GM12878 (cell line): ENCODE results near the gene TBC1D19.

Experiments used
- POLR2A ChIP-seq: IDR thresholded peaks from 2 replicates; pipeline ENCODE4 v1.6.1; 2011; ENCODE audit warnings: low read depth, mild to moderate bottlenecking, low read length
- RB1 ChIP-seq: fragments of 450-650 bp; formaldehyde crosslinking; IDR thresholded peaks from 2 replicates; pipeline ENCODE4 v1.6.1; 2017; ENCODE audit warnings: mild to moderate bottlenecking, borderline replicate concordance
- RFX5 ChIP-seq: IDR thresholded peaks from 2 replicates; pipeline ENCODE4 v1.6.1; 2011; ENCODE audit warnings: low read depth, low read length, improper control_type of control experiment
- RUNX3 ChIP-seq: IDR thresholded peaks from 2 replicates; pipeline ENCODE4 v1.6.1; 2012; ENCODE audit warnings: low read length, inconsistent platforms
- WRNIP1 ChIP-seq: IDR thresholded peaks from 2 replicates; pipeline ENCODE4 v1.6.1; 2011; ENCODE audit warnings: low read depth, low read length, improper control_type of control experiment, borderline replicate concordance
- TF ChIP-seq, protein P1 (sequence below), 3 experiments: IDR thresholded peaks in 2 of 3; conservative IDR thresholded peaks in 1 of 3; 2 replicates each; pipeline ENCODE4 v1.5.1; 2011; ENCODE audit warnings: low read depth in 3 of 3, low read length in 3 of 3, mild to moderate bottlenecking in 3 of 3, control low read depth in 2 of 3, moderate library complexity in 2 of 3, inconsistent platforms in 1 of 3, mixed read lengths in 1 of 3; ENCODE audit not compliant: control insufficient read depth in 2 of 3, insufficient read depth in 1 of 3; ENCODE audit errors: extremely low read depth in 1 of 3
- TF ChIP-seq, protein P2 (sequence below): fragments of 450-650 bp; IDR thresholded peaks from 2 replicates; pipeline ENCODE4 v1.6.1; 2017; ENCODE audit warnings: mild to moderate bottlenecking
- TF ChIP-seq, protein P3 (sequence below): fragments of 450-650 bp; IDR thresholded peaks from 2 replicates; pipeline ENCODE4 v1.6.1; 2017; ENCODE audit warnings: antibody characterized with exemption, mild to moderate bottlenecking, moderate library complexity

DNA sequence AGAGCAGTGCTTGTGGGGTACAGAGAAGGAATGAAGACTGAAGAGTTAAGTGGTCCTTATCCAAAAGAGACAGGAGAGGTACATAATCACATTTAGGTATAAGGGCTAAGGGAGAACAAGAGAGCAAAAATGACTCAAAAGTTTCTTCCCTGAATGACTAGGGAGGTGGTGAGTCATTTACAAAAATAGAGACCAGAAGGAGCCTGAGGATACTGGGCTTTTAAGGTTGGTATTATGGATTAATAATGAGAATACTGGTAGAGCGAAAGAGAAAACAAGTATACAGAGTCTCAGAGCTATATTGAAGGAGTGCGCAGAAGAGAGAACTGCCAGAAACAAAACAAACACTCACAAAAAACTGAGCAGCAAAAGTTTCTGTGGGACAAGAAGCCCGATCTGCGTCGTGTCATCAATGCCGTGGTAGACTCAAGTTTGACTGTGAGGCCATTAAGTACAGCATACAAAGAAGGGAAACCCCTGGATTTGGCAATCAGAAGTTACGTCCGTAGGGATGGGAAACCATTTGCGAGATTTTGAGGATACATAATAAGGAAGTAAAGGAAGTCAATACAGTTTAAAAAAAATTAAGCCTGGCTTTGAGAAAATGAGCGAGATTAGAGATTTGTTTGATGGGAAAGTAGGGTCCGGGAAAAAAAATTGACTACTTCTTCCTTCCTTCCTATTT, 147.6 kb downstream of the TBC1D19 start:
- TF ChIP-seq RFX5 (no peak), WRNIP1 (no peak), RB1 (no peak), POLR2A (no peak), RUNX3 (peak; percentile 89)
- TF ChIP-seq, protein P1, sequence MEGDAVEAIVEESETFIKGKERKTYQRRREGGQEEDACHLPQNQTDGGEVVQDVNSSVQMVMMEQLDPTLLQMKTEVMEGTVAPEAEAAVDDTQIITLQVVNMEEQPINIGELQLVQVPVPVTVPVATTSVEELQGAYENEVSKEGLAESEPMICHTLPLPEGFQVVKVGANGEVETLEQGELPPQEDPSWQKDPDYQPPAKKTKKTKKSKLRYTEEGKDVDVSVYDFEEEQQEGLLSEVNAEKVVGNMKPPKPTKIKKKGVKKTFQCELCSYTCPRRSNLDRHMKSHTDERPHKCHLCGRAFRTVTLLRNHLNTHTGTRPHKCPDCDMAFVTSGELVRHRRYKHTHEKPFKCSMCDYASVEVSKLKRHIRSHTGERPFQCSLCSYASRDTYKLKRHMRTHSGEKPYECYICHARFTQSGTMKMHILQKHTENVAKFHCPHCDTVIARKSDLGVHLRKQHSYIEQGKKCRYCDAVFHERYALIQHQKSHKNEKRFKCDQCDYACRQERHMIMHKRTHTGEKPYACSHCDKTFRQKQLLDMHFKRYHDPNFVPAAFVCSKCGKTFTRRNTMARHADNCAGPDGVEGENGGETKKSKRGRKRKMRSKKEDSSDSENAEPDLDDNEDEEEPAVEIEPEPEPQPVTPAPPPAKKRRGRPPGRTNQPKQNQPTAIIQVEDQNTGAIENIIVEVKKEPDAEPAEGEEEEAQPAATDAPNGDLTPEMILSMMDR (IDR thresholded peaks at IDR 0.05 in 2 of 3, conservative IDR thresholded peaks at IDR 0.05 in 1 of 3; ENCODE audit: control insufficient read depth in 2 of 3, extremely low read depth in 1 of 3, insufficient read depth in 1 of 3, low read depth in 3 of 3, low read length in 3 of 3), result no peak
- TF ChIP-seq, protein P2, sequence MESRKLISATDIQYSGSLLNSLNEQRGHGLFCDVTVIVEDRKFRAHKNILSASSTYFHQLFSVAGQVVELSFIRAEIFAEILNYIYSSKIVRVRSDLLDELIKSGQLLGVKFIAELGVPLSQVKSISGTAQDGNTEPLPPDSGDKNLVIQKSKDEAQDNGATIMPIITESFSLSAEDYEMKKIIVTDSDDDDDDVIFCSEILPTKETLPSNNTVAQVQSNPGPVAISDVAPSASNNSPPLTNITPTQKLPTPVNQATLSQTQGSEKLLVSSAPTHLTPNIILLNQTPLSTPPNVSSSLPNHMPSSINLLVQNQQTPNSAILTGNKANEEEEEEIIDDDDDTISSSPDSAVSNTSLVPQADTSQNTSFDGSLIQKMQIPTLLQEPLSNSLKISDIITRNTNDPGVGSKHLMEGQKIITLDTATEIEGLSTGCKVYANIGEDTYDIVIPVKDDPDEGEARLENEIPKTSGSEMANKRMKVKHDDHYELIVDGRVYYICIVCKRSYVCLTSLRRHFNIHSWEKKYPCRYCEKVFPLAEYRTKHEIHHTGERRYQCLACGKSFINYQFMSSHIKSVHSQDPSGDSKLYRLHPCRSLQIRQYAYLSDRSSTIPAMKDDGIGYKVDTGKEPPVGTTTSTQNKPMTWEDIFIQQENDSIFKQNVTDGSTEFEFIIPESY, result no peak
- TF ChIP-seq, protein P3, sequence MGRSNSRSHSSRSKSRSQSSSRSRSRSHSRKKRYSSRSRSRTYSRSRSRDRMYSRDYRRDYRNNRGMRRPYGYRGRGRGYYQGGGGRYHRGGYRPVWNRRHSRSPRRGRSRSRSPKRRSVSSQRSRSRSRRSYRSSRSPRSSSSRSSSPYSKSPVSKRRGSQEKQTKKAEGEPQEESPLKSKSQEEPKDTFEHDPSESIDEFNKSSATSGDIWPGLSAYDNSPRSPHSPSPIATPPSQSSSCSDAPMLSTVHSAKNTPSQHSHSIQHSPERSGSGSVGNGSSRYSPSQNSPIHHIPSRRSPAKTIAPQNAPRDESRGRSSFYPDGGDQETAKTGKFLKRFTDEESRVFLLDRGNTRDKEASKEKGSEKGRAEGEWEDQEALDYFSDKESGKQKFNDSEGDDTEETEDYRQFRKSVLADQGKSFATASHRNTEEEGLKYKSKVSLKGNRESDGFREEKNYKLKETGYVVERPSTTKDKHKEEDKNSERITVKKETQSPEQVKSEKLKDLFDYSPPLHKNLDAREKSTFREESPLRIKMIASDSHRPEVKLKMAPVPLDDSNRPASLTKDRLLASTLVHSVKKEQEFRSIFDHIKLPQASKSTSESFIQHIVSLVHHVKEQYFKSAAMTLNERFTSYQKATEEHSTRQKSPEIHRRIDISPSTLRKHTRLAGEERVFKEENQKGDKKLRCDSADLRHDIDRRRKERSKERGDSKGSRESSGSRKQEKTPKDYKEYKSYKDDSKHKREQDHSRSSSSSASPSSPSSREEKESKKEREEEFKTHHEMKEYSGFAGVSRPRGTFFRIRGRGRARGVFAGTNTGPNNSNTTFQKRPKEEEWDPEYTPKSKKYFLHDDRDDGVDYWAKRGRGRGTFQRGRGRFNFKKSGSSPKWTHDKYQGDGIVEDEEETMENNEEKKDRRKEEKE, result no peak
